H1 (cell line): Measurements from ENCODE around the gene ZDHHC16. TPM values are rescaled to one million over a fixed set of nuclear protein-coding genes. Genes with fewer than 3 reads are reported as not detected.

ENCODE experiments used
- CTCF ChIA-PET: fragments of 300-600 bp; sonication (Branson Sonifier 250); formaldehyde crosslinking; loops from one replicate; lab custom pipeline; 2021; ENCODE audit not compliant: partially characterized antibody; lab: Charles Lee
- POLR2A ChIA-PET: fragments of 300-600 bp; sonication (Branson Sonifier 250); formaldehyde crosslinking; loops from one replicate; lab custom pipeline; 2021; ENCODE audit warnings: inconsistent platforms; ENCODE audit not compliant: partially characterized antibody; lab: Charles Lee
- DNase-seq, 2 experiments: peaks; one replicate each; pipeline versions ENCODE4 v3.0.0 to v3.0.0-alpha.2; 2010 to 2022; ENCODE audit warnings: low spot score in 2 of 2, low read depth in 1 of 2, mixed read lengths in 1 of 2
- FAIRE-seq: peaks from 2 replicates; lab custom pipeline; 2011; peaks lifted over from hg19 to GRCh38; lab: Jason Lieb, UNC
- H2AFZ ChIP-seq: 2 replicates; pipeline ENCODE4 v1.8.1; 2012; ENCODE audit warnings: low read length, inconsistent platforms
- H2AK5ac ChIP-seq: 2 replicates; pipeline ENCODE4 v1.6.1; 2013; ENCODE audit warnings: low read depth, low read length
- H2BK120ac ChIP-seq: replicated peaks from 2 replicates; pipeline ENCODE3; 2013; ENCODE audit warnings: low read depth, low read length, inconsistent platforms
- H2BK12ac ChIP-seq: 2 replicates; pipeline ENCODE4 v1.6.1; 2013; ENCODE audit warnings: low read depth, low read length
- H2BK15ac ChIP-seq: 2 replicates; pipeline ENCODE4 v1.6.1; 2013; ENCODE audit warnings: low read length
- H2BK20ac ChIP-seq: 2 replicates; pipeline ENCODE4 v1.6.1; 2013; ENCODE audit warnings: low read length
- H2BK5ac ChIP-seq: 2 replicates; pipeline ENCODE4 v1.6.1; 2013; ENCODE audit warnings: low read depth, low read length
- H3K14ac ChIP-seq: 2 replicates; pipeline ENCODE4 v1.6.1; 2013; ENCODE audit warnings: inconsistent platforms; ENCODE audit not compliant: insufficient read length
- H3K18ac ChIP-seq: 2 replicates; pipeline ENCODE4 v1.6.1; 2013; ENCODE audit warnings: low read length; ENCODE audit errors: extremely low read depth
- H3K23ac ChIP-seq: 2 replicates; pipeline ENCODE4 v1.6.1; 2013; ENCODE audit warnings: inconsistent platforms; ENCODE audit not compliant: insufficient read length
- H3K23me2 ChIP-seq: 2 replicates; pipeline ENCODE4 v1.6.1; 2013; ENCODE audit warnings: low read depth, low read length
- H3K27ac ChIP-seq: 2 replicates; pipeline ENCODE4 v1.6.1; 2011; ENCODE audit warnings: low read depth, low read length, inconsistent platforms
- H3K27me3 ChIP-seq, 4 experiments: replicated peaks in 1 of 4; 1 replicate in 1 of 4; 2 replicates in 3 of 4; pipeline versions ENCODE4 v1.6.1 to v1.8.1; 2011 to 2013; ENCODE audit warnings: low read length in 3 of 4, mild to moderate bottlenecking in 3 of 4, inconsistent platforms in 2 of 4, mixed read lengths in 2 of 4, moderate library complexity in 1 of 4; ENCODE audit not compliant: control insufficient read depth in 3 of 4, insufficient read depth in 3 of 4; ENCODE audit errors: extremely low read depth in 1 of 4
- H3K36me3 ChIP-seq, 4 experiments: 2 replicates each; pipeline versions ENCODE4 v1.6.1 to v1.8.1; 2011 to 2013; ENCODE audit warnings: mild to moderate bottlenecking in 4 of 4, low read length in 3 of 4, moderate library complexity in 2 of 4, control low read depth in 1 of 4, inconsistent platforms in 1 of 4; ENCODE audit not compliant: insufficient read depth in 4 of 4, control insufficient read depth in 2 of 4
- H3K4ac ChIP-seq: replicated peaks from 2 replicates; pipeline ENCODE3; 2013; ENCODE audit warnings: low read length, low read depth, mixed read lengths, inconsistent platforms; ENCODE audit not compliant: insufficient read length
- H3K4me1 ChIP-seq, 4 experiments: replicated peaks in 1 of 4; 1 replicate in 1 of 4; 2 replicates in 3 of 4; pipeline versions ENCODE4 v1.6.1 to v1.8.1; 2011 to 2013; ENCODE audit warnings: low read length in 3 of 4, inconsistent platforms in 2 of 4, mixed read lengths in 1 of 4; ENCODE audit not compliant: insufficient read depth in 4 of 4, control insufficient read depth in 3 of 4
- H3K4me2 ChIP-seq, 2 experiments: 2 replicates each; pipeline versions ENCODE4 v1.6.1 to v1.8.1; 2011 to 2013; ENCODE audit warnings: low read depth in 2 of 2, low read length in 2 of 2, control low read depth in 1 of 2, inconsistent platforms in 1 of 2, mild to moderate bottlenecking in 1 of 2; ENCODE audit not compliant: insufficient read depth in 1 of 2
- H3K4me3 ChIP-seq, 4 experiments: fragments of 200-600, 300-600 bp in 1 of 4; sonication (generic), shearing (Covaris generic), sonication (Bioruptor Twin) in 1 of 4; 2 replicates each; pipeline versions ENCODE4 v1.5.1 to v1.8.1; 2011 to 2016; ENCODE audit warnings: low read length in 4 of 4, low read depth in 3 of 4, control low read depth in 2 of 4, inconsistent platforms in 2 of 4, mild to moderate bottlenecking in 2 of 4, mixed read lengths in 1 of 4, moderate library complexity in 1 of 4; ENCODE audit not compliant: insufficient read depth in 2 of 4; ENCODE audit errors: extremely low read depth in 1 of 4
- H3K56ac ChIP-seq: replicated peaks from 2 replicates; pipeline ENCODE3; 2013; ENCODE audit warnings: low read depth, mild to moderate bottlenecking, mixed read lengths, low read length, inconsistent platforms; ENCODE audit not compliant: insufficient read length
- H3K79me1 ChIP-seq: 2 replicates; pipeline ENCODE4 v1.6.1; 2013; ENCODE audit warnings: low read depth, low read length, control low read depth
- H3K79me2 ChIP-seq, 2 experiments: 2 replicates each; pipeline versions ENCODE4 v1.6.1 to v1.8.1; 2012 to 2013; ENCODE audit warnings: low read length in 2 of 2, mild to moderate bottlenecking in 2 of 2, inconsistent platforms in 1 of 2; ENCODE audit not compliant: insufficient read depth in 2 of 2, control insufficient read depth in 1 of 2
- H3K9ac ChIP-seq, 4 experiments: replicated peaks in 1 of 4; 1 replicate in 1 of 4; 2 replicates in 3 of 4; pipeline versions ENCODE4 v1.6.1 to v1.8.1; 2011 to 2013; ENCODE audit warnings: low read depth in 3 of 4, low read length in 3 of 4, control low read depth in 2 of 4, mild to moderate bottlenecking in 2 of 4, moderate library complexity in 2 of 4, inconsistent platforms in 1 of 4; ENCODE audit errors: extremely low read depth in 1 of 4
- H3K9me3 ChIP-seq, 2 experiments: 2 replicates each; pipeline versions ENCODE4 v1.6.1 to v1.8.1; 2012 to 2013; ENCODE audit warnings: mild to moderate bottlenecking in 2 of 2, moderate library complexity in 2 of 2, control low read depth in 1 of 2, inconsistent platforms in 1 of 2, low read depth in 1 of 2, low read length in 1 of 2, mixed read lengths in 1 of 2; ENCODE audit not compliant: insufficient read depth in 2 of 2
- H4K20me1 ChIP-seq, 2 experiments: replicated peaks in 1 of 2; 2 replicates each; pipeline versions ENCODE3 to v1.8.1; 2011 to 2013; ENCODE audit warnings: inconsistent platforms in 2 of 2, low read length in 2 of 2, mild to moderate bottlenecking in 1 of 2; ENCODE audit not compliant: insufficient read depth in 2 of 2, control insufficient read depth in 1 of 2
- H4K5ac ChIP-seq: 2 replicates; pipeline ENCODE4 v1.6.1; 2013; ENCODE audit warnings: low read length, low read depth, mixed read lengths, inconsistent platforms; ENCODE audit not compliant: insufficient read length
- H4K8ac ChIP-seq: 2 replicates; pipeline ENCODE4 v1.8.0; 2013; ENCODE audit warnings: mild to moderate bottlenecking, moderate library complexity, low read length, inconsistent platforms; ENCODE audit not compliant: insufficient read depth; ENCODE audit errors: extremely low read depth
- H4K91ac ChIP-seq: replicated peaks from 2 replicates; pipeline ENCODE3; 2013; ENCODE audit warnings: low read length, mixed read lengths, inconsistent platforms; ENCODE audit not compliant: insufficient read length
- CHD2 ChIP-seq: IDR thresholded peaks from 2 replicates; pipeline ENCODE4 v1.6.1; 2012; ENCODE audit warnings: low read length, improper control_type of control experiment
- CTBP2 ChIP-seq: IDR thresholded peaks from 2 replicates; pipeline ENCODE4 v1.7.0; 2011; ENCODE audit warnings: borderline replicate concordance, mild to moderate bottlenecking, moderate library complexity, mixed read lengths, low read length; ENCODE audit not compliant: insufficient read depth, insufficient read length
- POU5F1 ChIP-seq: IDR thresholded peaks from 2 replicates; pipeline ENCODE4 v1.6.1; 2011; ENCODE audit warnings: low read depth, mild to moderate bottlenecking, low read length, moderate library complexity
- RNF2 ChIP-seq: fragments of 200-900, 300-1000 bp; sonication (generic); IDR thresholded peaks from 2 replicates; pipeline ENCODE4 v1.7.1; 2016; ENCODE audit warnings: borderline replicate concordance, low read depth, mild to moderate bottlenecking, antibody characterized with exemption, low read length; ENCODE audit not compliant: poor library complexity, severe bottlenecking; ENCODE audit errors: missing control alignments
- SIN3A ChIP-seq, 2 experiments: IDR thresholded peaks in 1 of 2; conservative IDR thresholded peaks in 1 of 2; 2 replicates each; pipeline ENCODE4 v1.6.1; 2011 to 2012; ENCODE audit warnings: low read length in 2 of 2, improper control_type of control experiment in 1 of 2, low read depth in 1 of 2, mild to moderate bottlenecking in 1 of 2
- TEAD4 ChIP-seq: IDR thresholded peaks from 2 replicates; pipeline ENCODE4 v1.6.1; 2012; ENCODE audit warnings: low read depth, low read length, inconsistent platforms, mixed read lengths
- WGBS, 2 experiments: shearing (Covaris generic) in 1 of 2; methylation state at CpG; one replicate each; pipeline versions ENCODE4 v1.1.6 to v1.1.7; 2013 to 2015; ENCODE audit warnings: low lambda C conversion rate in 2 of 2, mixed read lengths in 2 of 2, inconsistent platforms in 1 of 2, low coverage in 1 of 2, missing lambda C conversion rate in 1 of 2; ENCODE audit not compliant: insufficient replicate concordance in 2 of 2, insufficient coverage in 1 of 2, insufficient read length in 1 of 2; ENCODE audit errors: extremely low coverage in 1 of 2, missing lambda C conversion rate in 1 of 2; 5-methylcytosine and 5-hydroxymethylcytosine counted together
- polyA plus RNA-seq, 7 experiments: library from polyadenylated mRNA; depleted of rRNA in 3 of 7; stranded (reverse) in 5 of 7; unstranded in 2 of 7; fragments of >200 nt in 5 of 7; fragments of 200-250 nt in 2 of 7; gene quantifications; 1 replicate in 5 of 7; 2 replicates in 1 of 7; 4 replicates in 1 of 7; pipeline versions ENCODE4 v1.2.1 to v1.2.3, GENCODE V29; 2011 to 2013; ENCODE audit warnings: missing spikeins in 2 of 7, mixed read lengths in 2 of 7
- total RNA-seq: library from RNA; stranded (reverse); fragmentation: NEBNext Ultra II Directional; extraction: Animal tissue kit (Norgen Biotek cat#: 25700); gene quantifications from 2 replicates; pipeline ENCODE4 v1.2.1, GENCODE V29; 2021

The ZDHHC16 gene
- total and polyA plus RNA-seq, 2 of the 8 experiments (the other 6 are each of a cell fraction or from before 2014, with no cell fraction given), result 45.9 to 108 TPM

DNA sequence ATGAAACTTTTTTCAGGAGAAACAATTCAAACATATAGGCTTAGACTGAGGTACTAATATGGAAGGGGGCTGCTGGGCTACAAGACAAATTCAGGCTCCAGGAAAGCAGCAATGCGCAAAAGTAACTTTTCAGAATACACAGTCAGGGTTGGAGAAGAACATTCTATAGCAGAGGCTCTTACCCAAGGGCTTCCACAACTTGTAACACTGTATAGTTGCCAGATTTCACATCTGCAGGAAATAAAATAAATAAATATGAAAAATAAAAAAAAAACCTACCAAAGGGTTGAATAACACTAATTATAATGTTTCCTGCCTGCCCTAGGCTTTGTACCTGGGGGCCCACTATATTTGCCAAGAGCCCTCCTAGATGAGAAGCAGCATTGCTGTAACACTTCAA is 37.9 kb downstream of the ZDHHC16 start:
- Histone ChIP-seq H3K4ac (no peak overlapping the region), H3K4me1 (peaks cover 8 to 14% (median 11%) of the 10 kb centered on the region in 4 experiments; a peak in 6 of 7 replicates), H2BK15ac (no peak overlapping the region), H3K79me1 (peaks cover 7% of the 10 kb centered on the region), H3K23me2 (no peaks in the 10 kb centered on the region), H3K27ac (no peak overlapping the region), H4K8ac (0 out of 2 replicates have a peak overlapping the region, but pooled peaks have one; percentile 11), H3K36me3 (peaks cover 0 to 16% (median 2%) of the 10 kb centered on the region in 4 experiments; a peak in 2 of 8 replicates), H3K14ac (no peak overlapping the region), H2BK12ac (no peak overlapping the region), H3K79me2 (peaks cover 0 to 52% of the 10 kb centered on the region in 2 experiments; a peak in 2 of 4 replicates), H2BK5ac (no peak overlapping the region), H4K5ac (no peak overlapping the region), H3K27me3 (no peaks in the 10 kb centered on the region), H3K18ac (no peak overlapping the region), H3K56ac (no peak overlapping the region), H4K91ac (no peak overlapping the region), H3K4me2 (no peak overlapping the region), H2AK5ac (no peak overlapping the region), H3K4me3 (no peak overlapping the region), H3K9me3 (no peaks in the 10 kb centered on the region), H3K23ac (no peak overlapping the region), H2BK20ac (no peak overlapping the region), H4K20me1 (peaks cover 0 to 3% of the 10 kb centered on the region in 2 experiments), H2AFZ (no peak overlapping the region), H3K9ac (no peak overlapping the region), H2BK120ac (no peak overlapping the region)
- CTCF ChIA-PET, result interaction anchor here (2.1 to 4.5 kb wide), 2 partner anchors 50 to 88 kb away, joined by 6 to 18 read pairs; no protein-coding TSS in a partner anchor
- FAIRE-seq (no peak), DNase-seq (no peak)
- TF ChIP-seq SIN3A (conservative IDR thresholded peaks at IDR 0.05 in 1 of 2, IDR thresholded peaks at IDR 0.05 in 1 of 2; ENCODE audit: low read depth in 1 of 2, low read length in 2 of 2), result no peak
- no peak for TF ChIP-seq TEAD4
- TF ChIP-seq RNF2, result no peak
- no peak for TF ChIP-seq POU5F1
- no peak for TF ChIP-seq CHD2
- no peak for TF ChIP-seq CTBP2
- WGBS, 2 experiments, result 86% methylated on average over 1 of the region's 1 CpG; no CpG with 5 or more reads in 1 of the 2 experiments
- POLR2A ChIA-PET, result interaction anchor here (1.4 to 2.0 kb wide), 2 partner anchors 8 to 11 kb away, joined by 4 to 5 read pairs; no protein-coding TSS in a partner anchor
